ENCODE data around the gene STON2.

Gene STON2

GRCh38 chr14:81331229-81332021 lies 68.7 kb downstream of the STON2 start:
- TF ChIP-seq, protein P1, sequence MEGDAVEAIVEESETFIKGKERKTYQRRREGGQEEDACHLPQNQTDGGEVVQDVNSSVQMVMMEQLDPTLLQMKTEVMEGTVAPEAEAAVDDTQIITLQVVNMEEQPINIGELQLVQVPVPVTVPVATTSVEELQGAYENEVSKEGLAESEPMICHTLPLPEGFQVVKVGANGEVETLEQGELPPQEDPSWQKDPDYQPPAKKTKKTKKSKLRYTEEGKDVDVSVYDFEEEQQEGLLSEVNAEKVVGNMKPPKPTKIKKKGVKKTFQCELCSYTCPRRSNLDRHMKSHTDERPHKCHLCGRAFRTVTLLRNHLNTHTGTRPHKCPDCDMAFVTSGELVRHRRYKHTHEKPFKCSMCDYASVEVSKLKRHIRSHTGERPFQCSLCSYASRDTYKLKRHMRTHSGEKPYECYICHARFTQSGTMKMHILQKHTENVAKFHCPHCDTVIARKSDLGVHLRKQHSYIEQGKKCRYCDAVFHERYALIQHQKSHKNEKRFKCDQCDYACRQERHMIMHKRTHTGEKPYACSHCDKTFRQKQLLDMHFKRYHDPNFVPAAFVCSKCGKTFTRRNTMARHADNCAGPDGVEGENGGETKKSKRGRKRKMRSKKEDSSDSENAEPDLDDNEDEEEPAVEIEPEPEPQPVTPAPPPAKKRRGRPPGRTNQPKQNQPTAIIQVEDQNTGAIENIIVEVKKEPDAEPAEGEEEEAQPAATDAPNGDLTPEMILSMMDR (IDR thresholded peaks at IDR 0.05; ENCODE audit: low read length, missing control alignments) = no peak
- DNase-seq (ENCODE audit: low read depth) = no peak
- H3K4me3 ChIP-seq (replicated peaks; ENCODE audit: low read depth, low read length) = no peak overlapping the region

- no peak overlapping the region for H3K4me3 ChIP-seq (replicated peaks; ENCODE audit: low read depth, low read length)
- no peak for DNase-seq (ENCODE audit: low read depth)
- TF ChIP-seq, protein P1 (IDR thresholded peaks at IDR 0.05; ENCODE audit: low read length, missing control alignments) = no peak
Measured at GRCh38 chr14:81330619-81331122, 69.5 kb downstream of the STON2 start.

- TF ChIP-seq, protein P1 (IDR thresholded peaks at IDR 0.05; ENCODE audit: low read length, missing control alignments) = no peak
- DNase-seq (ENCODE audit: low read depth) = no peak
- H3K4me3 ChIP-seq (replicated peaks; ENCODE audit: low read depth, low read length) = no peak overlapping the region
Measured at GRCh38 chr14:81329640-81330381, 70.3 kb downstream of the STON2 start.

GRCh38 chr14:81326451-81326850 lies 73.7 kb downstream of the STON2 start:
- TF ChIP-seq, protein P1 (IDR thresholded peaks at IDR 0.05; ENCODE audit: low read length, missing control alignments) = no peak
- H3K4me3 ChIP-seq (replicated peaks; ENCODE audit: low read depth, low read length) = no peak overlapping the region
- DNase-seq (ENCODE audit: low read depth) = no peak

- DNase-seq (ENCODE audit: low read depth) = no peak
- TF ChIP-seq, protein P1 (IDR thresholded peaks at IDR 0.05; ENCODE audit: low read length, missing control alignments) = no peak
- H3K4me3 ChIP-seq (replicated peaks; ENCODE audit: low read depth, low read length) = no peak overlapping the region
Measured at GRCh38 chr14:81324011-81324410, 76.1 kb downstream of the STON2 start.

- no peak for DNase-seq (ENCODE audit: low read depth)
- H3K4me3 ChIP-seq (replicated peaks; ENCODE audit: low read depth, low read length) = no peak overlapping the region
- TF ChIP-seq, protein P1 (IDR thresholded peaks at IDR 0.05; ENCODE audit: low read length, missing control alignments) = no peak
Measured at GRCh38 chr14:81323093-81323492, 77.0 kb downstream of the STON2 start.

Measured in fibroblast of pulmonary artery (primary cell).